A673 (cell line): ENCODE data around the gene KHDRBS1.

ENCODE experiments used
- CTCF ChIP-seq: fragments of 300-800, 200-600 bp; sonication (generic); conservative IDR thresholded peaks from 2 replicates; pipeline ENCODE4 v1.5.1; 2017; ENCODE audit warnings: low read depth, mild to moderate bottlenecking, antibody characterized with exemption, low read length, moderate library complexity, mixed read lengths
- EZH2 ChIP-seq: fragments of 200-600 bp; sonication (generic); IDR thresholded peaks from 2 replicates; pipeline ENCODE4 v1.6.1; 2017; ENCODE audit warnings: borderline replicate concordance, low read depth, mild to moderate bottlenecking, mixed read lengths, antibody characterized with exemption, low read length; ENCODE audit not compliant: poor library complexity, severe bottlenecking

- TF ChIP-seq CTCF (no peak), EZH2 (no peak)
These were observed 18.1 kb downstream of the KHDRBS1 start for GRCh38 chr1:32031578-32032274.
